ENCODE measurements around the gene SLC25A2.

GRCh38 chr5:141328231-141328630 lies 24.4 kb upstream of the SLC25A2 start:
- TF ChIP-seq CTCF (conservative IDR thresholded peaks at IDR 0.05 in 1 of 2, IDR thresholded peaks at IDR 0.05 in 1 of 2; ENCODE audit: extremely low read depth in 1 of 2, insufficient read depth in 1 of 2, low read depth in 1 of 2, low read length in 2 of 2) (no peak), EZH2 (IDR thresholded peaks at IDR 0.05; ENCODE audit: borderline replicate concordance, low read length) (no peak)
